DLD1 (cell line): ENCODE measurements around the gene DAGLB.

Source experiments
- in situ Hi-C: cut with HindIII; loops from 2 replicates; pipeline ENCODE4 v1.10.0; 2017; ENCODE audit warnings: low sequenced_read_pairs

Gene DAGLB

DNA sequence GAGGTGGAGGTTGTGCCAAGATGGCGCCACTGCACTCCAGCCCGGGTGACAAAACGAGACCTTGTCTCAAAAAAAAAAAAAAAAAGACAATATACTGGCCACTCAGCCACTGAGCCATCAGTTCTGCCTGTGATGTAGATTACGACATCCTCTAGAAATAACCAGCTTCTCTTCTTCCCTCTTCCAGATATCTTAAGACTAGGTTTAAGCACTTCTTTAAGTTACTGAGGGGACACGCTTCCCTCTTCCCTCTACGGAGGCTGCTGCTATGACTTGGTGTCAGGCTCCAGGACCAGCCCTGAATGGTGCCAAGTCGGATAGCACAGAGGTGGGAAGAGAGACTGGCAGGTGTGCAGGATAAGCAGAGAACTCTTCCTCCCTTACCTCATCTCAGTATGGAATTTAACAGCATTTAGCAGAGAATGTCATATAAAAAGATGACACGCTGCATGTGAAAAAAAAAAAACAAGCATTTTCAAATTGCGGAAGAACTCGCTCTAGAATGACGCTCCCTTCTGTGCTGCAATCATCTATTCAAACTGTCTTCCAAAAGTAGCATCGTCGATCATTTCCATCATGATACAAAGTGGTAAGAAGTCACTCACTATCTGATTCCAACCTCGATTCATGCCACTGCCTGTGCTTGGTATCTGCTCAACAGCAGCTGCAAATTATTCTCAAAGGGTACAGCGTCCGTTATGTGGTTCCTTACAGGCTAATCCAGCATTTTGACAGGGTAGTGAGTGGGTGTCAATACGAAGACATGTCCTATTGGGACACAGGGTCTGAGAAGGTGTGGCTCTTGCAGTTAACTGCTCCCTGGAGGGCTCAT lies 13.8 kb downstream of the DAGLB start:
- in situ Hi-C loops: no loop called here

DNA sequence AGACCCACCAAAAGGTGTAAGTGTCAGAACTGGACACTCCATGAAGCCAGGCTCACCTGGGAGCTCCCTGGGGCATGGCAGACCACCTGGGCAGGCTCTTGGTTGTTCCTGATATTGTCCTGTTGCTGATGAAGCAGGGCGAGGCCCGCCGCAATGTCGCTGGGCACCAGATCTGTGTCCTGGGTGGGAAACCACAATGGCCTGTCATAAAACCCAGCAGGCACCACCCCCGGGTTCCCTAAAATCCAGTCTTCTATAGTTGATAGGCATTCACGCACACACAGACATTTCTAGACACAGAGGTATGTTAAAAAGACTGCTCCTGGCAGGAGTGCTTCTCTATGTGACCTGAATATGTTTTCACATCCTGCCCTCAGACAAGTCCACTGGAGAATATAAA lies 15.0 kb downstream of the DAGLB start:
- in situ Hi-C loops: no loop called here

DNA sequence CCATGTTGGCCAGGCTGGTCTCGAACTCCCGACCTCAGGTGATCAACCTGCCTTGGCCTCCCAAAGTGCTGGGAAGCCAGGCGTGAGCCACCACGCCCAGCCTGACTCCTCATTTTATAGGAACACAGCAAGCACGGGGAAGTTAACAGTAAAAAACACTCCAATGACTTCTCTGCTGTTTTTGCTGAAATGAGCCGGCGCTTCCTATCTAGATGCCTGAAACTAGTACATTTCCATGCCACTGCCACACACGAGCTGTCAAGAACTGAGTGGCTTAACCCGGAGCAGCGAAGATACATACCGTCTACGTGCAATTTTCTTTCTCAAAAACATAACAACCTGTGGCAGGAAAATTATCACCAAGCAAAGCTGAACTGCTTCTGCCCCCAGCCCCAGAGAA lies 16.8 kb downstream of the DAGLB start:
- in situ Hi-C loops: no loop called here

DNA sequence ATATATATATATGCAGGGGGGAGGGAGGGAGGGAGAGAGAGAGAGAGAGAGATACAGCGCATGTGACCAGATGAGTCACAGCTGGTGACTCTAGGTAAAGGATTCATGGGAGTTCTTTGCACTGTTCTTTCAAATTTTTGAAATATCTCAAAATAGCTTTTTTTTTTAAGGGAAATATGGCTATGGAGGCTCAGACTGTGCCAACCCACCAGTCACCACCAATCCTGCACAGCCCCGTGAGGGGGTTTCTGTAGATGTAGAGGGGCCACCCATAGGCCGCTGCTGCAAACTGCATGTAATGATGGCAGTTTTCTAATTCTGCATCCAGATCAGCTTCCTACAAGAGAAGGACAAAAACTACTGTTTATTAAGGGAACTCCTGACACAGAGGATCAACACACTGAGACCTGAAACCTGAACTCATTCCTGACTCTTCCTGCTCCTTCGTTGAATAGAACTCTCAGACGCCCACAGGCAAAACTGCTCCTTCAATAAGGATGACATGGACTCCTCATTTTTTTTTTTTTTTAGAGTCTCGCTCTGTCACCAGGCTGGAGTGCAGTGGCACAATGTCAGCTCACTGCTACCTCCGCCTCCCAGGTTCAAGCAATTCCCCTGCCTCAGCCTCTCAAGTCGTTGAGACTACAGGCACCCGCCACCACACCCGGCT lies 17.3 kb downstream of the DAGLB start:
- in situ Hi-C loops: no loop called here

DNA sequence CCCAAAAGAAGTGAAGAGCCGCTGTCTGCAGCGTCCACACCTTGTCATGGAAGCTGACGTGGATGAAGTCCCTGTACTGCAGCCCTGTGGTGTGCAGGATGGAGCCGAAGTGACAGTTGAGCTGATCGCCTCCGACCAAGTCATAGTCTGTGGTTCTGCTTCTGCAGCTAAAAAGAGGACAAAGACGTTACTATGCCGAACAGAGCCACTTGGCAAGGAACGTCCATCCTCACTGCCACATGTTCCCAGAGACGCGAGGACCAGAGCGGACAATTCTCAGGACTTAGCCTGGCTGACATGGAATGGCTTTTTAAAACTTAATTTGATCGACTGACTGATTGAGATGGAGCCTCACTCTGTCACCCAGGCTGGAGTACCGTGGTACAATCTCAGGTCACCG lies 21.8 kb downstream of the DAGLB start:
- in situ Hi-C loops: no loop called here

DNA sequence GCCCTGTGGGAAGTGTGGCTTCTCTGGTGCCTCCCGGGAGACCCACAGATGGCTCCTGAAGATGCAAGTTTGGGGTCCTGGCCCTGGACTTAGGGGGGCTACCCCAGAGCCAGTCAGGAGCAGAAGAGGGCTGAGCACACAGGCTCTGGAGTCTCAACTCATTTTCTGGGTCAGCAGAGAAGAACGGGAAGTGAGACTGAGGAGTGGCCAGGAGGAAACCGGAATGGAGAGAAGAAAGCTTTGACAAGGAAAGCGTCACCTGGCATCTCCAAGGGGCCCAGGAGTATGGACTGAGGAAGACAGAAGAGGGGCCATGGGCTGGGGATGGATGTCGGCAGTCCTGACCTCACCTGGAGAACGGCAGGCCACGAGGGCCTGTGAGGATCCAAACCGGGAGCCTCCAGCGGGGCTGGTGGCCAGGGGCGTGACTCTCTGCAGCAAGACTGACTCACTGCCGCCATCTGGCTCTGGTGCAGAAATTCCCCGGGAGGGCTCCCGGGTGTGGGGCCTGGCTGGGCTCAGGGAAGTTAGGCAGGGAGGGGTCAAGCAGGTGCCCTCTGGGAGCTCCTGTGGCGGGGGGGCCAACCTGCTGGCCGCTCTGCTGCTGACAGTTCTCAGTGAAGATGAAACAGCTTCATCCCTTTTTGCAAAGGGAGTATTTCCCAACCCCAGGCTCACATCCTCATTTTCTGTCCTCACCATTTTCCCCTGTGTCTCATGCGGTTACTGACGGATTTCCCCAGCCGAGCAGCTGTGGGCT lies 23.6 kb downstream of the DAGLB start:
- in situ Hi-C loops: no loop called here

DNA sequence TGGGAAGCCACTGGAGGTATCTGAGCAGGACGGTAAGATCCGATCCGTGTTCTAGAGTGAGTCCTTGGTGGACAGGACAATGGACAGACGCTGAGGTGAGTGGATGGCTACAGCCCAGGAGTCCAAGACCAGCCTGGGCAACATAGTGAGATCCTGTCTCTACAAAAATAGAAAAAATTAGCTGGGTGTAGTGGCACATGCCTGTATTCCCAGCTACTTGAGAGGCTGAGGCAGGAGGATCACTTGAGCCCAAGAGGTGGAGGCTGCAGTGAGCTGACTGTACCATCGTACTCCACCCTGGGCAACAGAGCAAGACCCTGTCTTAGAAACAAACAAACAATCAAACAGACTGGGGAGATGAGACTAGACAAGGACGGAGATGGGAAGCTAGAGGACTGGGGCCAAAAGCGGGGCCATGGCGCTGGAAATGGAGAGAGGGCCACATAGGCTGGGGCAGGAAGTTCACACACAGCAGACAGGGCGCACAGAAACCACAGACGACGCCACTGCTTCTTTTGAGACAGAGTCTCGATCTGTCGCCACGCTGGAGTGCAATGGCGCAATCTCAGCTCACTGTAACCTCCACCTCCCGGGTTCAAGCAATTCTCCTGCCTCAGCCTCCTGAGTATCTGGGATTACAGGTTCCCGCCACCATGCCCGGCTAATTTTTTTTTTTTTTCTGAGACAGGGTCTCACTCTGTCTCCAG lies 24.7 kb downstream of the DAGLB start:
- in situ Hi-C loops: no loop called here

DNA sequence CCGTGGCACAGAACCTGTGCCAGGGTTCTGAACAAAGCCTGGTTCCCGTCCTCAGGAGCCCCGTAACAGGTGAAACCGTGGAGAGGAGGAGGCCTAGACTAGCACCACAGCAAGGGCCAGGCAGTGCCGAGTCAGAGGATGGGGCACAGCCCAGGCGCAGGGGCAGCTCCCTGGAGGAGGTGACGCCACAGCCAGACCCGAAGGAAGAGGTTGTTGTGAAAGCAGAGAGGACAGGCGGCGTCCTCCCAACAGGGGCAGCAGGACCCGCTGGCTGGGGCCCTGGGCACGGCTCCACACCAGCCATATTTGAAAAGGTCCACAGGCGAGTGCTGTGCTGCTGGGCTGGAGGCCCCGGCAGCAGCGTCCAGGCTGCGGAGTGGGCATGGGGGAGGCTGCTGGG lies 25.7 kb downstream of the DAGLB start:
- in situ Hi-C loops: no loop called here

DNA sequence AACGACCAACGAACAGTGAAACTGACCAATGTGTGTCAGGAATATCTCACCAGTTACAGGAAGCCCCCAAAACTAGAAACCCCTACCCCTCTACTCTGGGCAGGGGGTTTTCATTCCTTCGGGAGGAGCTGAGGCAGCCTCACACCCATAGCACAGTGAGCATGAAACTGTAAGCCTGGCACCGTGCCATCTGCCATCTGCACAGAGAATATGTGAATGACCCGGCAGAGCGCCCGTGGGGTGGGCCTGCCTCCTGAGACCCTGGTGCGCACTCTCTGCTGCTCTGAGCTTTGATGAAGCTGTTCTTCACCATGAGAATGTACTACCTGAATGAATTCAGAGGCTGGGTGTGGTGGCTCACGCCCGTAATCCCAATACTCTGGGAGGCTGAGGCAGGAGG lies 27.1 kb downstream of the DAGLB start:
- in situ Hi-C loops: no loop called here

DNA sequence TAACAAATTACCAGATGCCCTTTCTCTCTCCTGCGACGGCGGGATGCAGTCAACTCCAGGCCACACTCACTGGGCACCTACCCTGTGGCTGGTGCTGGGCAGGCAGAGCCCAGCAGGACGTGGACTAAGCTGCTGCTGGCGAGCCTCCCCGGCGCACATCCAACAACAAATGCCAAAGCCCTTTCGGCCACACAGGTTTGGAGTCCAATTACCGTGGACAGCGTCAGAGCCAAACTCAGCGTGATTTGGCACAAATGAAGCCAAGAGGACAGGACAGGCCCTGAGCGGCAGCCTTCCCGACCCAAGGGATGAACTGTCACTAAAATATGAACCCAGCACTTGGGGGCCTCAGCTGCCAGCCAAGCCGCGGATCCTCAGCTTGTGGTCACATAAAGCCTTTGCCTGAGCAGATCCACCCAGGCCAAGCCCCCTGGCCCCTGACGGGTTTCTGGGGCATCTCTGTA lies 28.4 kb downstream of the DAGLB start:
- in situ Hi-C loops: no loop called here

DNA sequence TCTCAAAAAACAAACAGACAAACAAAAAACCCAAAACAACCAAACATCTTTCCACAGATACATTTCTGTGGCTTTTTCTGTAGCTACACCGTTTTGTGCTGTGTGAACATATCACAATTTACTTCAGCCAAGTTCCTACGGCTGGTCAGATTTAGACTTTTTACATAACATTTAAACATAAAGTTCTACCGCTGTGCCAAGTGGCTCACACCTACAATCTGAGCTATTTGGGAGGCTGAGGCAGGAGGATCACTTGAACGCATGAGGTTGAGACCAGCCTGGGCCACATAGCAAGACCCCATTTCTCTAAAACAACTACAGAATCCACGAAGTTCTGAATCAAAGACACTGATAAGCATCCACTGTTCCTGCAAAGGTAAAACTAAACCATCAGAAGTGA lies 30.3 kb downstream of the DAGLB start:
- in situ Hi-C loops: no loop called here

DNA sequence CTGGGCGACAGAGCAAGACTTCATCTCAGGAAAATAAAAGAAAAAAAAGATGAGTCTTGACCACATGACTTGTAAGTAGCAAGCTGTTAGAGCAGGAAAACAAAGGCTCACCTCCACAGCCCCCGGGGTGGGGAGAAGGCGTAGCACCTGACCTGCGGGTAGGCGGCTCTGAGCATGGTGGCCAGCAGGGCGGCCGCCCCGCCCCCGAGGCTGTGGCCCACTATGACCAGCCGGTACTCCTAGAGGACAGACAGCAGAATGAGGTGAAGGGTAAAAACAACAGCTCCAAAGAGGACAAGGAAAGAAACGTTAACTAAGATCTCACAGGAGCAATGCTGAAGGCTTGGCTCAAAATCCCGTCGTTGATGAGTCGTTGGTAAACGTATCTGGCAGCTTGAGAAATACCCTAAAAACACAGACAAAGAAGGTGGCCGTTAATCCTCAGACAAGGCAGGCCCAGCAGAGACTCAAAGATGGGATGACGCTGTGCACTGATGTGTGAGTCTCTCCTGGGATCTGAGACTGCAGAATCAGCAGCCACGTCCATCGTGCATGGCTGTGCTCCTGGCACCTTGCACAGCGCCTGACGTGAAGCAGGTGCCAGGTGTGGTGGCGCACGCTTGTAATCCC lies 31.1 kb downstream of the DAGLB start:
- in situ Hi-C loops: no loop called here

DNA sequence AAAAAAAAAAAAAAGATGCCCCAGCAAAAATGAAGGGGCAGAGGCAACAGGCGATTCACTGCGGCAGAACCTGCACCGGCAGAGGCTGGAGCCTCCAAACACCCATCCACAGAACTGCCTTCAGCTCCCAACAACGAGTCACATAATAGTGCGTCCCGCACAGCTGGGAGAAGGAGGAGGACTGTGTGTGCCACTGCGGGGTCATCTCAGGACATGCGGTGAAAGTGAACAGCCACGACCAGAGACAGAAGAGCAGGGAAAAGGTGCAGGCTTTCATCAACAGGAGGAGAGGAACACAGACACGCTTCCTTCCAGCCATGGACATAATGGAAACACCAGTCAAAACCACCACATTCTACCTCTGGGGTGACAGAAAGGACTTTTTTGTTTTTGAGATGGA lies 34.1 kb downstream of the DAGLB start:
- in situ Hi-C loops: no loop called here

DNA sequence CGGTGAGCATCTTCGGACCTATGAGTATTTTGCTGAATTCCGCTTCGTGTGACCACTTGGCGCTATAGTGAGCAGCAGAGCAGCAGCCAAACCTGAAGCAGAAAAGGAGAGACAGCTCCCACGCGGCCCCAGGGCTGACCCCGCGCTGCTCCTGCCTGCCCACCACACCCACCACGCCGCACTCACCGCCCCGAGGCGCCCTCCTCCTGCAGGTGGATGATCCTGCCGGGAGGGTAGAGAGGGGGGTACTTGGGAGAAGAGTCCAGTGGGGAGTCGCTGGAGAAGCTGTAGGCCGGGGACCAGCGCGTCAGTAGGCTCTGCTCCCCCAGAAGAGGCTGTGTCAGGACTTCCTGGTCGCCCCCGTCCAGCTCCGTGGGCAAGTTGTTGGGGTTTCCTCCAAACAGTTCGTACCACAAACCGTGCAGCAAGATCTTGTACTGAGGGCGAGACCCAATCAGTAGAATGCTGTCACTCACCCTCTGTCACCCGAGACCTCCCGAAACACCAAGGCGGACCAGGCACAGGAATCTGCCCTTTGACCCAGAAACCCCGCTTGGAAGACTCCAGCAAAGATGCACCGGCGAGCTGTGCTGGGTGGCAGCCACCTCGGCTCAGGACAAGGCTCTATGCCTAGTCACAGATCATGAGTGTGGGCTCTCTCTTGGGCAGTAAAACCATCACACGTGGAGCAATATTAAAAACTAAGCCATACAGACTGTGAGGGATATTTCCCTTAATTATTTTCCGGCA lies 37.6 kb downstream of the DAGLB start:
- in situ Hi-C loops: no loop called here

DNA sequence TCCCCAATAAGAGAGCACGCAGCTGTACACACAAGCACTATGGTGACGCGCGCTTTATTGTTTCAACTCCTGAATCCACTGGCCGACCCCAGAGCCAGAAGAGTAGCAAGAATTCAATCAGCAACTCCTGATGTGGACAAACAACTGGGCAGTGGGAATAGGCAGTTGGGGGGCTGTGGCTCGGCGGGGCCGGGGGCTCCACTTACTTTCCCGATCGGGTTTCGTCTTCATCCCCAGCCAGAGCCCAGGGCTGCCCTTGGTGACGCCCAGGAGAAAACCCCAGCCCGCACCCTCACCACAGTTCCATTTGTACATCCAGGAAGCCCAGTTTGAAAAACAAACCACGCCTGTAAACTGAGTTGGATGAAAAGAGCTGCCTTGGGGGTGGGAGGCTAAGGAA lies 38.7 kb downstream of the DAGLB start:
- in situ Hi-C loops: no loop called here

DNA sequence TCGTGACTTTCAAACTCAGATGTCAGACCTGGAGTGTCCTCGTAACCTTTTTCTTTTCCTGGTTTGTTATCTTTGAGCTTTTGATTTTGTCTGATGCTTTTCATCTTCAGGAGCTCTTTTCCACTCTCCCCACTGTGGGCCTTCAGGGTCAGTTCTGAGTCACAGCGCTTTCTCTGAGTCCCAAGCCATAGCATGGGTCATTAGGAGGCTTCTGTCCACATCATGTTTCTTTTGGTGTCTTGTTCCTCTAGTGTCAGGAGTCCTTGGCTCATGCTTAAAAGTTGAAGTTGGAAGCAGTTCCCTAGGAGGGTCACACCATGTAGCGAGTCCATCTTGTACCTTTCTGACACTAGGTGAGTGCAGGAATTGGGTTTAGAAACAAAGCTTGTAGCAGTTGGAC lies 40.3 kb downstream of the DAGLB start:
- in situ Hi-C loops: no loop called here

DNA sequence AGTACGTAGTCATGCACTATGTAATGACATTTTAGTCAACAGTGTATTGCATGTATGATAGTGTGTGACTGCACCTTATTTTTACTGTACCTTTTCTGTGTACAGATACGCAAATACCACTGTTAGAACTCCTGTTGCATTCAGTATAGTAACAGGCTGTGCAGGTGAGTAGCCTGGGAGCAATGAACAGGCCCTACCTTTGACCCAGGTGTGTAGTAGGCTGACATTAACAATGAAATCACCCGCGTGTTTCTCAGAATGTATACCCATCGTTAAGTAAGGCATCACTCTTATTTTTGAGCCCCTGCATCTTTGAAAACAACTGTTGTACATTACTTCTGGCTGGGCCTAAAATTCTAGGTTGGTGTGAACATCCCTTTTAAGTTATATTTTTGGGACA lies 41.6 kb downstream of the DAGLB start:
- in situ Hi-C loops: no loop called here

DNA sequence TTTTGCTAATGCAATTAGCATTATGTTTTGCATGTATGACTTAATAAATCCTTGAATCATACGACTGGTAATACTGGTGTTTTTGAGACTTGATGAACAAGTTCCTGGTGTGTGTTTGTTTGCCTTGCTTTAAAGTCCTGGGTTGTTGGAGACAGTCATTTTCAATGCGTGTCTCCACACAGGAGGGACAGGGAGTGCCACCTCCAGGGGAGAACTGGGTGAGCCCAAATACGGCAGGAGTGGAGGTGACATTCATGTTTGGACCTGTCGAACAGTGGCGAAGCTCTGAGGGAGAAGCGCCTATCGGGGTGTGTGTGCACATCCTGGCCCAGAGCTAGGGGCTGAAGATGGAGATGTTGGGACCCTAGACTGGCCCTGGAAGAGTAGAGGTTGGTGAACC lies 43.8 kb downstream of the DAGLB start:
- in situ Hi-C loops: no loop called here

DNA sequence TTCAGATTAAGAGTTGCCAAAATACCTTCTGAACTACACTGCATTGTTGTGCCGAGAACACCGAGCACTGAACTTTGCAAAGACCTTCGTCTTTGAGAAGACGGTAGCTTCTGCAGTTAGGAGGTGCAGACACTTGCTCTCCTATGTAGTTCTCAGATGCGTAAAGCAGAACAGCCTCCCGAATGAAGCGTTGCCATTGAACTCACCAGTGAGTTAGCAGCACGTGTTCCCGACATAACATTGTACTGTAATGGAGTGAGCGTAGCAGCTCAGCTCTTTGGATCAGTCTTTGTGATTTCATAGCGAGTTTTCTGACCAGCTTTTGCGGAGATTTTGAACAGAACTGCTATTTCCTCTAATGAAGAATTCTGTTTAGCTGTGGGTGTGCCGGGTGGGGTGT lies 45.0 kb downstream of the DAGLB start:
- in situ Hi-C loops: no loop called here

DNA sequence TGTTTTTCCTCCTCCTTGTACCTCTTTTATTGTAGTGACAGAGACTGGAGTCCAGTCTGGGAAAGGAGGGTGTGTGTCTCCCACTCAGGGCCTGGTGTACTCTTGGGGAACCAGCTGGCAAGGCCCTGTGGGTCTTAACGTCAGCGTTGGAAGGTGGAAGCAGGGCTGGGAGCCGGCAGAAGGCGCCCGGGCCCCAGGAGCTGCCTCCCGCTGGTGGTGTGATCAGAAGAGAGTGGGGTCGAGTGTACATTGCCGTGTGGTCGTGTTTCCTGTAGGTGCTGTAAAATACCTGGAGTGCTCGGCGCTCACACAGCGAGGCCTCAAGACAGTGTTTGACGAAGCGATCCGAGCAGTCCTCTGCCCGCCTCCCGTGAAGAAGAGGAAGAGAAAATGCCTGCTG lies 45.7 kb downstream of the DAGLB start:
- in situ Hi-C loops: no loop called here
